Chondrocyte (in vitro differentiated cells): ENCODE results near the gene C3orf18. TPM values are rescaled to one million over a fixed set of nuclear protein-coding genes. Genes with fewer than 3 reads are reported as not detected.

ENCODE experiments used
- DNase-seq: peaks from one replicate; pipeline ENCODE4 v3.0.0; 2021; ENCODE audit warnings: mixed read lengths, low spot score
- H3K27ac Mint-ChIP-seq: one replicate; pipeline ENCODE4 v1.8.0; 2021; ENCODE audit warnings: mild to moderate bottlenecking, moderate library complexity, mixed read lengths; ENCODE audit not compliant: unreplicated experiment
- H3K27me3 Mint-ChIP-seq: 2 replicates; pipeline ENCODE4 v1.8.0; 2021; ENCODE audit warnings: low read depth, mixed read lengths
- H3K36me3 Mint-ChIP-seq: 2 replicates; pipeline ENCODE4 v1.8.0; 2021; ENCODE audit warnings: low read depth, mixed read lengths
- H3K4me1 Mint-ChIP-seq: 2 replicates; pipeline ENCODE4 v1.8.0; 2021; ENCODE audit warnings: low read depth, mild to moderate bottlenecking, mixed read lengths
- H3K4me3 Mint-ChIP-seq: one replicate; pipeline ENCODE4 v1.8.0; 2021; ENCODE audit warnings: mild to moderate bottlenecking, moderate library complexity, mixed read lengths; ENCODE audit not compliant: unreplicated experiment
- H3K9me3 Mint-ChIP-seq: 2 replicates; pipeline ENCODE4 v1.8.0; 2021; ENCODE audit warnings: low read depth, mixed read lengths
- total RNA-seq: library from RNA; stranded (reverse); gene quantifications from 3 replicates; pipeline ENCODE4 v1.2.1, GENCODE V29; 2021
- TF ChIP-seq, protein P1 (sequence below): fragments of 200-600 bp; sonication (generic); IDR thresholded peaks from 2 replicates; pipeline ENCODE4 v1.5.0; 2021; ENCODE audit warnings: antibody characterized with exemption, mild to moderate bottlenecking, moderate library complexity

C3orf18 gene
- total RNA-seq, 1 donor from 2014 or later: 5.8 TPM

DNA sequence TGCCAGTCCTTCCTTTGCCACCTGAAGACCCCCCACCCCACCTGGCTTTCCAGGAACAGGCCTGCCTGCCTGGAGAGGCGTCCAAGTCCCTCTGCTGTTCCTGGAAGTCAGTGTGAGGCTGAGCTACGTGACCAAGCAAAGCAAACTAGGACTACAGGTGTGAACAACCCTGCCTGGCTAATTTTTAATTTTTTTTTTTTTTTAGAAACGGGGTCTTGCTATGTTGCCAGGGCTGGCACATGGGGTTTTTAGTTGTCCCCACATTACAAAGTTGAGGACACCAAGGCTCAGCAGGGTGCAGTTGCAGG lies 19.2 kb upstream of the C3orf18 start:
- Mint-ChIP-seq H3K27ac (no peak overlapping the region), H3K4me1 (peaks cover 5% of the 10 kb centered on the region), H3K36me3 (peaks cover 3% of the 10 kb centered on the region), H3K9me3 (no peaks in the 10 kb centered on the region), H3K27me3 (no peaks in the 10 kb centered on the region), H3K4me3 (no peak overlapping the region)
- DNase-seq: no peak
- TF ChIP-seq, protein P1, sequence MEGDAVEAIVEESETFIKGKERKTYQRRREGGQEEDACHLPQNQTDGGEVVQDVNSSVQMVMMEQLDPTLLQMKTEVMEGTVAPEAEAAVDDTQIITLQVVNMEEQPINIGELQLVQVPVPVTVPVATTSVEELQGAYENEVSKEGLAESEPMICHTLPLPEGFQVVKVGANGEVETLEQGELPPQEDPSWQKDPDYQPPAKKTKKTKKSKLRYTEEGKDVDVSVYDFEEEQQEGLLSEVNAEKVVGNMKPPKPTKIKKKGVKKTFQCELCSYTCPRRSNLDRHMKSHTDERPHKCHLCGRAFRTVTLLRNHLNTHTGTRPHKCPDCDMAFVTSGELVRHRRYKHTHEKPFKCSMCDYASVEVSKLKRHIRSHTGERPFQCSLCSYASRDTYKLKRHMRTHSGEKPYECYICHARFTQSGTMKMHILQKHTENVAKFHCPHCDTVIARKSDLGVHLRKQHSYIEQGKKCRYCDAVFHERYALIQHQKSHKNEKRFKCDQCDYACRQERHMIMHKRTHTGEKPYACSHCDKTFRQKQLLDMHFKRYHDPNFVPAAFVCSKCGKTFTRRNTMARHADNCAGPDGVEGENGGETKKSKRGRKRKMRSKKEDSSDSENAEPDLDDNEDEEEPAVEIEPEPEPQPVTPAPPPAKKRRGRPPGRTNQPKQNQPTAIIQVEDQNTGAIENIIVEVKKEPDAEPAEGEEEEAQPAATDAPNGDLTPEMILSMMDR: no peak

DNA sequence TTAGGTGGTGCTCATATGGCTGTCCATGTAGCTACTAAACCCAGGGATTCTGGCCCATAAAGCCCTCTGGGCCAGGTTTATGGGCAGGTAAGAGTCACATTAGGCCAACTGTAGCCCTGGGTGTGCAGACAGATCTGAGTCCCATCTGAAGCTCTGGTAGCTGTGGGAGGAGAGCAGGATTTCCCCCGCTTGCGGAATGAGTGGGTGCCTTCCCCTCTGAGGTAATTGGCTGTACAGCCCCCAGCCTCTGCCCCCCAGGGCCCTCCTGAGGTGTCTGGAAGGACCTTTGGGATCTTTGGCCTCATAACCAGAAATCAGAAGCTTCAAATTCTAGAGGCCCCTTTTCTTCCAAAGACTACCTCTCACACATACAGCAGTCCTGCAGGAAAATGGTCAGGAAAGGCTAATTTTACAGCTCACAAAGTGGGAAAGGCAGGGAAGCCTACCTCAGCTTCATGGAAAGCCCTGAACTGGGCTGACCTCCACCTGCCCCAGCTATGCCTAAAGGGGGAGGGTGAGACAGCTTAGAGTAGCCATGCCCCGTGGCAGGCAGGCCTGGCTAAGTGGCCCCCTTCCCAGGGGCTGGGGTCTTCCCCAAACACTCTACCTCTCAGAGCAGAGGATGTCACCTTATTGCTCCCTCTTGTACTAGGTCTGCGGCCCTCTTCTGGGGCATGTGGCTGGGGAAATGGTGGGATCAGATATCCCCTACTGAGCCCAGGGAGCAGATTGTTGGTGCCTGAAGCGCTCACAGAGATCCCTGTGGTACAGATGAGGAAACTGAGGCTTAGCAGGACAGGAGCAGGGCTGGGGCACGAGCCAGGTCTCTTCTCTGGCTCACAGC lies 18.6 kb upstream of the C3orf18 start:
- no peak for DNase-seq
- Mint-ChIP-seq H3K4me1 (peaks cover 5% of the 10 kb centered on the region), H3K4me3 (no peak overlapping the region), H3K9me3 (no peaks in the 10 kb centered on the region), H3K36me3 (peaks cover 6% of the 10 kb centered on the region), H3K27me3 (no peaks in the 10 kb centered on the region), H3K27ac (no peak overlapping the region)
- TF ChIP-seq, protein P1: no peak

DNA sequence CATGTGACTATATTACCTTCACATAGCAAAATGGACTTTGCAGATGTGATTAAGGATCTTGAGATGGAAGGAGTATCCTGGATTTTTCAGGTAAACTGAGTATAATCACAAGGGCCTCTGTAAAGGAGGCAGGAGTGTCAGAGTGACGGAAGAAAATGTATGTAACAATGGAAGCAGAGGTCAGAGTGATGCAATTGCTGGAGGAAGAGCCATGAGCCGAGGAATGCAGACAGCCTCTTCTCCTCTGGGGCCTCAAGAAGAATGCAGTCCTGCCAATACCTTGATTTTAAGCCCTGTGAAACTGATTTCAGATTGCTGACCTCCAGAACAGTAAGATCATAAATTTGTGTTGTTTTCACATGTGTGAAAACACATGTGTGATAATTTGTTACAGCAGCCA lies 16.8 kb upstream of the C3orf18 start:
- peaks cover 6% of the 10 kb centered on the region for H3K36me3 Mint-ChIP-seq
- no peaks in the 10 kb centered on the region for H3K27me3 Mint-ChIP-seq
- H3K4me1 Mint-ChIP-seq: peaks cover 5% of the 10 kb centered on the region
- H3K4me3 Mint-ChIP-seq: no peak overlapping the region
- H3K9me3 Mint-ChIP-seq: no peaks in the 10 kb centered on the region
- H3K27ac Mint-ChIP-seq: no peak overlapping the region
- no peak for DNase-seq
- TF ChIP-seq, protein P1: no peak

DNA sequence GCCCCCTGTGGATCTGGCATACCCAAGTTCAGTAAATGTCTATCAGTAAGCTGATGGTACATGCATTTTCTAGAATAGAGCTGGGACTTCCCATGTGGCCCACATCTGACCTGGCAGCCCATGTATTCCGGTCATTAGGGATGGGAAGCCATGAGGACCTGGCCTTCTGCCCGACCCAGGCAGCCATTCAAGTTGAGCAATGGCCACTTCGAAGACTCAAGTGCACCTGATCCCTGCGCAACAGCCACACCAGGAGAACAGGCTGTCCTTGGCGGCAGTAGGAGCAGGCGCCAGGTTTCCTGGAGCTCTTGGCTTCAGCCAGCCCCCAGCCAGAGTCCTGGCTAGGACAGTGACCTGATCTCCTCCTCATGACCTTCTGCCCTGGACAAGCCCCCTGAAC lies 16.4 kb upstream of the C3orf18 start:
- TF ChIP-seq, protein P1: no peak
- peaks cover 7% of the 10 kb centered on the region for H3K36me3 Mint-ChIP-seq
- no peaks in the 10 kb centered on the region for H3K27me3 Mint-ChIP-seq
- no peaks in the 10 kb centered on the region for H3K9me3 Mint-ChIP-seq
- DNase-seq: no peak
- peaks cover 5% of the 10 kb centered on the region for H3K4me1 Mint-ChIP-seq
- no peak overlapping the region for H3K27ac Mint-ChIP-seq
- no peak overlapping the region for H3K4me3 Mint-ChIP-seq

DNA sequence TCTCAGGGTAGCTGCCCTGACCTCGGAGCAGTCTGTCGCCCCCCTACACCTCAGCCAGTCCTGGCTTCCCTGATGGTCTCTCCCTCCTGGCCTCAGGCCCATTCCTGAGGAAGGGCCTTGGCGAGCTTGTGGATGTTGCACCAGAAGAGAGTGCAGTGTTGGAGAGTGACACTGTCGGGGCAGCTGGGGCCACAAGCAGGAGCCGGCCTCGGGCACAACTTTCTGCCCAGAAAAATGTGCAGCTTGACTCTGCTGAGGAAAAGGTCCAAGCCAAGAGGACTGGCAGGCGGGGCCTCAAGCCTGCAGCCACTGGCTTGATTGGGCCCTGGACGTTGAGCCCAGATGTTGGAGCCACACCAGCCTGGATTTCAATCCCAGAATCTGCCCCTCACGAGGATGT lies 14.5 kb upstream of the C3orf18 start:
- Mint-ChIP-seq H3K27me3 (no peaks in the 10 kb centered on the region), H3K4me1 (peaks cover 5% of the 10 kb centered on the region), H3K4me3 (no peak overlapping the region), H3K36me3 (peaks cover 9% of the 10 kb centered on the region), H3K27ac (no peak overlapping the region), H3K9me3 (no peaks in the 10 kb centered on the region)
- TF ChIP-seq, protein P1: no peak
- DNase-seq: no peak
